Measurements from ENCODE around the gene PIGR. TPM values are rescaled to one million over a fixed set of nuclear protein-coding genes. Genes with fewer than 3 reads are reported as not detected.

PIGR gene
- total RNA-seq, 1 donor from 2014 or later, result not detected

GRCh38 chr1:206883876-206884275, 62.4 kb downstream of the PIGR start:
- no peak for TF ChIP-seq CTCF (IDR thresholded peaks at IDR 0.05)
- Mint-ChIP-seq H3K4me1 (ENCODE audit: unreplicated experiment) (no peaks in the 10 kb centered on the region), H3K27ac (ENCODE audit: unreplicated experiment) (no peak overlapping the region), H3K27me3 (ENCODE audit: unreplicated experiment) (peaks cover 28% of the 10 kb centered on the region), H3K36me3 (ENCODE audit: unreplicated experiment) (no peaks in the 10 kb centered on the region), H3K4me3 (ENCODE audit: unreplicated experiment) (no peak overlapping the region), H3K9me3 (ENCODE audit: unreplicated experiment) (peaks cover 8% of the 10 kb centered on the region)
- no peak for DNase-seq (ENCODE audit: extremely low spot score, unreplicated experiment)

GRCh38 chr1:206883160-206883559, 63.1 kb downstream of the PIGR start:
- no peak overlapping the region for H3K27ac Mint-ChIP-seq (ENCODE audit: unreplicated experiment)

DNA sequence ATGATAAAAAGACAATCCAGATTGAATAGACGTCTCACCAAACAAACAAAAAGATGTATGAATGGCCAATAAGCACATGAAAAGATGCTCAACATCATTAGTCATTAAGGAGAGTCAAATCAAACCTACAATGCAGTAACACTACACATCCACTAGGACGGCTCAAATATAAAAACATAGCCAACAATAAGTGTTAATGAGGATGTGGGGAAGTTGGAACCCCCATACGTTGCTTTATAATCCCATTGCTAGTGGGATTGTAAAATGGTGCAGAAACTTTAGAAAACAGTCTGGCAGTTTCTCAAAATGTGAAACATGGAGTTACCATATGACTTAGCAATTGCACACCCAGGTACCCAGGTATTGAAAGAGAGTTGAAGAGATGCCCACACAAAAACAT, 63.7 kb downstream of the PIGR start:
- peaks cover 11% of the 10 kb centered on the region for H3K9me3 Mint-ChIP-seq (ENCODE audit: unreplicated experiment)
- peaks cover 20% of the 10 kb centered on the region for H3K27me3 Mint-ChIP-seq (ENCODE audit: unreplicated experiment)
- no peak overlapping the region for H3K4me3 Mint-ChIP-seq (ENCODE audit: unreplicated experiment)
- DNase-seq (ENCODE audit: extremely low spot score, unreplicated experiment), result no peak
- TF ChIP-seq CTCF (IDR thresholded peaks at IDR 0.05), result no peak
- H3K36me3 Mint-ChIP-seq (ENCODE audit: unreplicated experiment), result no peaks in the 10 kb centered on the region
- H3K27ac Mint-ChIP-seq (ENCODE audit: unreplicated experiment), result no peak overlapping the region
- no peaks in the 10 kb centered on the region for H3K4me1 Mint-ChIP-seq (ENCODE audit: unreplicated experiment)

More at GRCh38 chr1:206883160-206883559, 63.1 kb downstream of the PIGR start:
- Mint-ChIP-seq H3K9me3 (ENCODE audit: unreplicated experiment) (peaks cover 9% of the 10 kb centered on the region), H3K4me1 (ENCODE audit: unreplicated experiment) (no peaks in the 10 kb centered on the region), H3K4me3 (ENCODE audit: unreplicated experiment) (no peak overlapping the region), H3K27me3 (ENCODE audit: unreplicated experiment) (peaks cover 25% of the 10 kb centered on the region), H3K36me3 (ENCODE audit: unreplicated experiment) (no peaks in the 10 kb centered on the region)
- TF ChIP-seq CTCF (IDR thresholded peaks at IDR 0.05), result no peak
- no peak for DNase-seq (ENCODE audit: extremely low spot score, unreplicated experiment)

GRCh38 chr1:206880314-206880713, 66.0 kb downstream of the PIGR start:
- DNase-seq (ENCODE audit: extremely low spot score, unreplicated experiment), result peak; percentile 17
- Mint-ChIP-seq H3K4me1 (ENCODE audit: unreplicated experiment) (no peaks in the 10 kb centered on the region), H3K27ac (ENCODE audit: unreplicated experiment) (no peak overlapping the region), H3K9me3 (ENCODE audit: unreplicated experiment) (peaks cover 25% of the 10 kb centered on the region), H3K36me3 (ENCODE audit: unreplicated experiment) (no peaks in the 10 kb centered on the region), H3K4me3 (ENCODE audit: unreplicated experiment) (no peak overlapping the region), H3K27me3 (ENCODE audit: unreplicated experiment) (peaks cover 11% of the 10 kb centered on the region)
- no peak for TF ChIP-seq CTCF (IDR thresholded peaks at IDR 0.05)

Other genes with a start within 250 kb of the PIGR start
- gene IL19, start 175.7 kb downstream of the PIGR start, total RNA-seq, result not detected in 2 replicates
- not detected in 2 replicates for gene IL10, start 174.0 kb downstream of the PIGR start, total RNA-seq
- gene IL20, start 80.8 kb downstream of the PIGR start, total RNA-seq, result not detected in 2 replicates
- not detected in 2 replicates for gene IL24, start 49.0 kb downstream of the PIGR start, total RNA-seq
- gene FCMR, start 24.5 kb downstream of the PIGR start, total RNA-seq, result not detected in 2 replicates
- not detected in 2 replicates for gene FCAMR, start 24.0 kb upstream of the PIGR start, total RNA-seq
- gene C1orf116, start 86.3 kb upstream of the PIGR start, total RNA-seq, result not detected in 2 replicates
- gene YOD1, start 104.7 kb upstream of the PIGR start, total RNA-seq, result 4.6 and 4.8 TPM in 2 replicates
- gene PFKFB2, start 106.8 kb upstream of the PIGR start, total RNA-seq, result 15.8 TPM in 2 replicates
- not detected in 2 replicates for gene C4BPB, start 142.4 kb upstream of the PIGR start, total RNA-seq
- not detected in 2 replicates for gene C4BPA, start 157.8 kb upstream of the PIGR start, total RNA-seq

Data from osteocyte (in vitro differentiated cells).